K562 (cell line): ENCODE measurements around the gene FRMD4A. TPM values are rescaled to one million over a fixed set of nuclear protein-coding genes. Genes with fewer than 3 reads are reported as not detected.

ENCODE experiments used
- ATAC-seq: fragments of 200-7000 bp; cut with Tn5 transposase; 3 replicates; pipeline ENCODE4 v1.9.1; 2020; ENCODE audit warnings: moderate library complexity
- BruUV-seq: library from RNA; stranded (reverse); fragments of 400-500 nt; replicated peaks from 2 replicates; lab custom pipeline; 2021; lab: Mats Ljungman, UMichigan
- CTCF ChIA-PET: fragments of 300-600 bp; formaldehyde crosslinking; extraction: SDS; loops from one replicate; lab custom pipeline; 2021; ENCODE audit warnings: low intra/inter-chr PET ratio; lab: Yijun Ruan, JAX
- POLR2A ChIA-PET: fragments of 300-600, 350-650 bp; sonication (Branson Sonifier 250); formaldehyde crosslinking; extraction: SDS; loops from one replicate; lab custom pipeline; 2021; ENCODE audit warnings: antibody characterized with exemption, inconsistent platforms; lab: Yijun Ruan, JAX
- DNase-seq, 4 experiments: peaks; one replicate each; pipeline versions ENCODE4 v3.0.0 to v3.0.0-alpha.2; 2011 to 2018; ENCODE audit warnings: low spot score in 3 of 4, mixed read lengths in 3 of 4; ENCODE audit errors: extremely low read depth in 1 of 4
- FAIRE-seq: peaks from 2 replicates; lab custom pipeline; 2011; peaks lifted over from hg19 to GRCh38; lab: Jason Lieb, UNC
- H2AFZ ChIP-seq: 2 replicates; pipeline ENCODE4 v1.6.0; 2011; ENCODE audit warnings: low read depth, low read length, control low read depth, inconsistent platforms
- H3K27ac ChIP-seq: fragments of 200-600 bp; 3 replicates; pipeline ENCODE4 v1.8.0; 2011; ENCODE audit warnings: low read depth, mild to moderate bottlenecking, control low read depth, inconsistent platforms, low read length, moderate library complexity, mixed read lengths; ENCODE audit errors: extremely low read depth
- H3K27me3 ChIP-seq, 2 experiments: fragments of 300-600 bp in 1 of 2; 2 replicates in 1 of 2; 3 replicates in 1 of 2; pipeline versions ENCODE4 v1.6.0 to v1.8.0; 2011; ENCODE audit warnings: inconsistent platforms in 2 of 2, low read length in 2 of 2, mild to moderate bottlenecking in 1 of 2, mixed read lengths in 1 of 2, moderate library complexity in 1 of 2; ENCODE audit not compliant: control insufficient read depth in 2 of 2, insufficient read depth in 2 of 2
- H3K36me3 ChIP-seq: fragments of 300-600 bp; 3 replicates; pipeline ENCODE4 v1.8.0; 2011; ENCODE audit warnings: mild to moderate bottlenecking, low read length, inconsistent platforms; ENCODE audit not compliant: control insufficient read depth, insufficient read depth
- H3K4me1 ChIP-seq, 2 experiments: fragments of 200-600 bp in 1 of 2; replicated peaks in 1 of 2; 2 replicates in 1 of 2; 3 replicates in 1 of 2; pipeline versions ENCODE4 v1.5.1 to v1.8.0; 2011; ENCODE audit warnings: inconsistent platforms in 2 of 2, low read length in 2 of 2, mild to moderate bottlenecking in 1 of 2, mixed read lengths in 1 of 2, moderate library complexity in 1 of 2; ENCODE audit not compliant: control insufficient read depth in 2 of 2, insufficient read depth in 2 of 2
- H3K4me2 ChIP-seq: 2 replicates; pipeline ENCODE4 v1.6.1; 2011; ENCODE audit warnings: low read length, control low read depth, inconsistent platforms, mixed read lengths; ENCODE audit not compliant: insufficient read depth
- H3K4me3 ChIP-seq: fragments of 200-600 bp; sonication (generic), shearing (Covaris generic); 2 replicates; pipeline ENCODE4 v1.5.1; 2016; ENCODE audit warnings: control low read depth, inconsistent platforms
- H3K79me2 ChIP-seq: fragments of 200-600 bp; 3 replicates; pipeline ENCODE4 v1.8.0; 2011; ENCODE audit warnings: low read length, inconsistent platforms; ENCODE audit not compliant: control insufficient read depth, insufficient read depth
- H3K9ac ChIP-seq, 2 experiments: 2 replicates each; pipeline versions ENCODE4 v1.6.0 to v1.6.1; 2011; ENCODE audit warnings: low read depth in 2 of 2, low read length in 2 of 2, control low read depth in 1 of 2, inconsistent platforms in 1 of 2, mild to moderate bottlenecking in 1 of 2, mixed read lengths in 1 of 2; ENCODE audit not compliant: insufficient read depth in 1 of 2
- H3K9me1 ChIP-seq: one replicate; pipeline ENCODE4 v1.6.0; 2011; ENCODE audit warnings: inconsistent platforms, mild to moderate bottlenecking, low read length, moderate library complexity; ENCODE audit not compliant: control insufficient read depth, insufficient read depth
- H3K9me3 ChIP-seq: replicated peaks from 2 replicates; pipeline ENCODE4 v1.5.1; 2011; ENCODE audit warnings: low read depth, low read length, inconsistent platforms; ENCODE audit not compliant: control insufficient read depth, insufficient read depth
- H4K20me1 ChIP-seq: replicated peaks from 2 replicates; pipeline ENCODE4 v1.6.1; 2011; ENCODE audit warnings: low read length, inconsistent platforms, mixed read lengths; ENCODE audit not compliant: control insufficient read depth, insufficient read depth
- BCOR ChIP-seq: fragments of 450-650 bp; IDR thresholded peaks from 2 replicates; pipeline ENCODE4 v1.6.1; 2016
- CBX8 ChIP-seq: fragments of 200-600 bp; sonication (generic); IDR thresholded peaks from 2 replicates; pipeline ENCODE4 v1.6.1; 2012; ENCODE audit warnings: borderline replicate concordance, mixed run types, low read depth, mild to moderate bottlenecking, moderate library complexity, mixed read lengths, low read length, control low read depth, inconsistent platforms; ENCODE audit not compliant: poor library complexity, severe bottlenecking; ENCODE audit errors: extremely low read depth
- CXXC5 ChIP-seq: fragments of 250-450 bp; sonication (Bioruptor Pico); IDR thresholded peaks from 2 replicates; pipeline ENCODE4 v1.8.0; 2022; ENCODE audit warnings: inconsistent platforms, mild to moderate bottlenecking, moderate library complexity
- GABPB2 ChIP-seq: fragments of 250-450 bp; sonication (Bioruptor Pico); conservative IDR thresholded peaks from 2 replicates; pipeline ENCODE4 v1.5.1; 2021; ENCODE audit warnings: mild to moderate bottlenecking
- MED1 ChIP-seq: sonication (generic); formaldehyde crosslinking; IDR thresholded peaks from 2 replicates; pipeline ENCODE4 v1.8.1; 2023; ENCODE audit warnings: missing genetic modification reagents, borderline replicate concordance
- NEUROD1 ChIP-seq: fragments of 150-350 bp; IDR thresholded peaks from 2 replicates; pipeline ENCODE4 v1.6.1; 2014; ENCODE audit warnings: borderline replicate concordance, low read length, low read depth; ENCODE audit not compliant: partially characterized antibody
- POLR2A ChIP-seq: fragments of 450-650 bp; conservative IDR thresholded peaks from 2 replicates; pipeline ENCODE4 v1.6.1; 2016
- ZFPM2 ChIP-seq: fragments of 250-450 bp; sonication (Bioruptor Pico); IDR thresholded peaks from 2 replicates; pipeline ENCODE4 v1.5.1; 2022; ENCODE audit warnings: mild to moderate bottlenecking
- ZNF644 ChIP-seq: fragments of 200-800 bp; sonication (Bioruptor generic); IDR thresholded peaks from 2 replicates; pipeline ENCODE4 v1.6.1; 2016; ENCODE audit warnings: low read depth, missing genetic modification characterization, missing compliant biosample characterization
- ZNF764 ChIP-seq: fragments of 250-450 bp; sonication (Bioruptor Pico); IDR thresholded peaks from 2 replicates; pipeline ENCODE4 v1.4.0; 2020; ENCODE audit warnings: low read depth, mild to moderate bottlenecking, moderate library complexity
- WGBS: fragments of 100-300 bp; shearing (Covaris generic); methylation state at CpG from one replicate; pipeline ENCODE4 v1.1.6; 2016; ENCODE audit warnings: low coverage, mixed read lengths; ENCODE audit not compliant: insufficient coverage; ENCODE audit errors: missing lambda C conversion rate; 5-methylcytosine and 5-hydroxymethylcytosine counted together
- in situ Hi-C: fragments of 300-500 bp; cut with MboI; formaldehyde crosslinking; loops from 4 replicates; pipeline ENCODE4 v1.15.0; 2018; ENCODE audit warnings: inconsistent platforms, mixed read lengths
- intact Hi-C: fragments of 100-400 bp; cut with micrococcal nuclease; formaldehyde crosslinking; loops from 2 replicates; pipeline ENCODE4 v1.14.2; 2022
- polyA plus RNA-seq, 8 experiments: library from polyadenylated mRNA; depleted of rRNA in 4 of 8; stranded (reverse) in 5 of 8; unstranded in 3 of 8; fragments of >200 nt; fragmentation: Nextera tagmentation in 2 of 8; fragmentation: Illumina TruSeq in 1 of 8; extraction: Ambion mirVana in 2 of 8; extraction: Trizol in 1 of 8; gene quantifications; 2 replicates each; pipeline versions ENCODE4 v1.2.1 to v1.2.3, GENCODE V29; 2011 to 2014; ENCODE audit warnings: inconsistent platforms in 1 of 8, missing spikeins in 1 of 8
- total RNA-seq, 7 experiments: library from RNA; depleted of rRNA in 6 of 7; stranded (reverse); fragments of >200 nt in 6 of 7; fragmentation: Illumina TruSeq in 2 of 7; extraction: Trizol in 2 of 7; gene quantifications; 2 replicates each; pipeline versions ENCODE4 v1.2.1 to v1.2.3, GENCODE V29; 2011 to 2021; ENCODE audit warnings: low replicate concordance in 1 of 7
- TF ChIP-seq, protein P1 (sequence below): fragments of 250-450 bp; sonication (Bioruptor Pico); IDR thresholded peaks from 2 replicates; pipeline ENCODE4 v1.4.0; 2020
- TF ChIP-seq, protein P2 (sequence below): sonication (generic); formaldehyde crosslinking; IDR thresholded peaks from 2 replicates; pipeline ENCODE4 v1.9.0; 2022; ENCODE audit warnings: mild to moderate bottlenecking, missing genetic modification reagents

The FRMD4A gene
- total and polyA plus RNA-seq, 9 of the 15 experiments (the other 6 are each of a cell fraction or from before 2014, with no cell fraction given), result 0.80 to 5.2 (median 3.0) TPM

DNA sequence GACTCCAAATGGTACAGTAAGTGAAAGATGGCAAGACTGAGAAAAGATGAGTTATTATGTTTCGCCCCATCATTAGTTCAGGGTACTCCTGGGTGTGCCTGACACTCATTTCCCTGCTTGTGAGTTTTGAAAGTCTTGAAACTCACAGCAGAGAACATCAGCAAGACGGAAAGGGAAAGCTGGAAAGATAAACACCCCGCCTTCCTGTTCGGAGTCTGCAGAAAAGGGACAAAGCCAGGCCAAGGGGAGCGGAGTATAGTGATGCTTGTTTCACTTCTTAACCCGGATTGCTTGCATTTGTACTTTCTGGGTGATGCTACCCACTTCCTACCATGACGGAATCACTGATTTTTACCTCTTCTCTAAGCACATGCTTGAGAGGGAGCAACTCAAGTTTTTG is 294.5 kb downstream of the FRMD4A start:
- POLR2A ChIA-PET, result no interaction called here
- DNase-seq (no peak), ATAC-seq (no peak), FAIRE-seq (no peak)
- no peaks in the 10 kb centered on the region for H3K36me3 ChIP-seq
- intact Hi-C loops, result no loop called here
- peaks cover 6 to 10% of the 10 kb centered on the region in 2 experiments; a peak in 4 of 5 replicates for H3K27me3 ChIP-seq
- peaks cover 3% of the 10 kb centered on the region for H3K9me1 ChIP-seq
- H3K9ac ChIP-seq, result no peak overlapping the region
- WGBS, result 3% methylated on average over 7 of the region's 7 CpGs
- no peak overlapping the region for H3K27ac ChIP-seq
- in situ Hi-C loops, result no loop called here
- no peak overlapping the region for H3K4me2 ChIP-seq
- no peak for TF ChIP-seq ZFPM2 (CRISPR knock-in tag)
- no peak for TF ChIP-seq ZNF764 (CRISPR knock-in tag)
- no peak for TF ChIP-seq NEUROD1
- no peak for TF ChIP-seq BCOR
- TF ChIP-seq ZNF644 (tag), result no peak
- TF ChIP-seq, protein P1, sequence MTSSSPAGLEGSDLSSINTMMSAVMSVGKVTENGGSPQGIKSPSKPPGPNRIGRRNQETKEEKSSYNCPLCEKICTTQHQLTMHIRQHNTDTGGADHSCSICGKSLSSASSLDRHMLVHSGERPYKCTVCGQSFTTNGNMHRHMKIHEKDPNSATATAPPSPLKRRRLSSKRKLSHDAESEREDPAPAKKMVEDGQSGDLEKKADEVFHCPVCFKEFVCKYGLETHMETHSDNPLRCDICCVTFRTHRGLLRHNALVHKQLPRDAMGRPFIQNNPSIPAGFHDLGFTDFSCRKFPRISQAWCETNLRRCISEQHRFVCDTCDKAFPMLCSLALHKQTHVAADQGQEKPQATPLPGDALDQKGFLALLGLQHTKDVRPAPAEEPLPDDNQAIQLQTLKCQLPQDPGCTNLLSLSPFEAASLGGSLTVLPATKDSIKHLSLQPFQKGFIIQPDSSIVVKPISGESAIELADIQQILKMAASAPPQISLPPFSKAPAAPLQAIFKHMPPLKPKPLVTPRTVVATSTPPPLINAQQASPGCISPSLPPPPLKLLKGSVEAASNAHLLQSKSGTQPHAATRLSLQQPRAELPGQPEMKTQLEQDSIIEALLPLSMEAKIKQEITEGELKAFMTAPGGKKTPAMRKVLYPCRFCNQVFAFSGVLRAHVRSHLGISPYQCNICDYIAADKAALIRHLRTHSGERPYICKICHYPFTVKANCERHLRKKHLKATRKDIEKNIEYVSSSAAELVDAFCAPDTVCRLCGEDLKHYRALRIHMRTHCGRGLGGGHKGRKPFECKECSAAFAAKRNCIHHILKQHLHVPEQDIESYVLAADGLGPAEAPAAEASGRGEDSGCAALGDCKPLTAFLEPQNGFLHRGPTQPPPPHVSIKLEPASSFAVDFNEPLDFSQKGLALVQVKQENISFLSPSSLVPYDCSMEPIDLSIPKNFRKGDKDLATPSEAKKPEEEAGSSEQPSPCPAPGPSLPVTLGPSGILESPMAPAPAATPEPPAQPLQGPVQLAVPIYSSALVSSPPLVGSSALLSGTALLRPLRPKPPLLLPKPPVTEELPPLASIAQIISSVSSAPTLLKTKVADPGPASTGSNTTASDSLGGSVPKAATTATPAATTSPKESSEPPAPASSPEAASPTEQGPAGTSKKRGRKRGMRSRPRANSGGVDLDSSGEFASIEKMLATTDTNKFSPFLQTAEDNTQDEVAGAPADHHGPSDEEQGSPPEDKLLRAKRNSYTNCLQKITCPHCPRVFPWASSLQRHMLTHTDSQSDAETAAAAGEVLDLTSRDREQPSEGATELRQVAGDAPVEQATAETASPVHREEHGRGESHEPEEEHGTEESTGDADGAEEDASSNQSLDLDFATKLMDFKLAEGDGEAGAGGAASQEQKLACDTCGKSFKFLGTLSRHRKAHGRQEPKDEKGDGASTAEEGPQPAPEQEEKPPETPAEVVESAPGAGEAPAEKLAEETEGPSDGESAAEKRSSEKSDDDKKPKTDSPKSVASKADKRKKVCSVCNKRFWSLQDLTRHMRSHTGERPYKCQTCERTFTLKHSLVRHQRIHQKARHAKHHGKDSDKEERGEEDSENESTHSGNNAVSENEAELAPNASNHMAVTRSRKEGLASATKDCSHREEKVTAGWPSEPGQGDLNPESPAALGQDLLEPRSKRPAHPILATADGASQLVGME (CRISPR knock-in tag), result no peak
- TF ChIP-seq MED1 (CRISPR knock-in tag), result no peak
- no peak for TF ChIP-seq GABPB2 (CRISPR knock-in tag)
- no peak for TF ChIP-seq CXXC5
- no peak for TF ChIP-seq POLR2A
- TF ChIP-seq CBX8, result no peak
- TF ChIP-seq, protein P2, sequence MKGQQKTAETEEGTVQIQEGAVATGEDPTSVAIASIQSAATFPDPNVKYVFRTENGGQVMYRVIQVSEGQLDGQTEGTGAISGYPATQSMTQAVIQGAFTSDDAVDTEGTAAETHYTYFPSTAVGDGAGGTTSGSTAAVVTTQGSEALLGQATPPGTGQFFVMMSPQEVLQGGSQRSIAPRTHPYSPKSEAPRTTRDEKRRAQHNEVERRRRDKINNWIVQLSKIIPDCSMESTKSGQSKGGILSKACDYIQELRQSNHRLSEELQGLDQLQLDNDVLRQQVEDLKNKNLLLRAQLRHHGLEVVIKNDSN (CRISPR knock-in tag), result no peak
- CTCF ChIA-PET, result no interaction called here
- H3K9me3 ChIP-seq, result no peaks in the 10 kb centered on the region
- H3K4me1 ChIP-seq, result 0 out of 5 replicates have a peak, but pooled peaks cover 0 to 4% of the 10 kb centered on the region in 2 experiments
- no peak overlapping the region for H2AFZ ChIP-seq
- H3K79me2 ChIP-seq, result no peaks in the 10 kb centered on the region
- BruUV-seq, result no TSS peak
- no peaks in the 10 kb centered on the region; the same call in 1 of the 2 replicates for H4K20me1 ChIP-seq
- H3K4me3 ChIP-seq, result no peak overlapping the region
